HS-27A (cell line): ENCODE data around the gene ALDH8A1.
"Not testable (repeated sequence)": the region's sequence is repeated elsewhere in the genome, so short reads cannot be mapped to it uniquely, and the experiment has no call there.

Experiments used
- DNase-seq: peaks from one replicate; pipeline ENCODE4 v3.0.0-alpha.2; 2012; ENCODE audit warnings: low read depth, missing footprints

ALDH8A1 gene

DNA sequence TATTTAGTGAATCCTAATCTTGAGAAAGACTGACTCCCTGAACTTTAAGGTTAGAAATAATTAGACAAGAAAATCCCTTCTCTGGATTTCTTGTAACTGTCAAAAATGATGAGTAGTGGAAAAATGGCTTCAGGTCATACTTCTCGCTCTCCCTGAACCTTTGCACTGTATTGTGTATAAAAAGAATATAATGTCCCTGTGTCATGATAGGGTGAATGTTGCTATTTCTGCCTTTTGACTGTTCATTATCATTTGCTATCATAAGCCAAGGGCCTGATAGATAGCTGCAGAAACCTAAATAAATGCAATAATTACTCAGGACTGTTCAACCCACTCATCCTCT is 39.3 kb downstream of the ALDH8A1 start:
- no peak for DNase-seq

- DNase-seq, result no peak
Observed at GRCh38 chr6:134909701-134910592, 40.0 kb downstream of the ALDH8A1 start.

GRCh38 chr6:134908906-134909516 is 40.9 kb downstream of the ALDH8A1 start:
- peak; percentile 85 for DNase-seq

- DNase-seq, result not testable (repeated sequence)
Observed at GRCh38 chr6:134904731-134905130, 45.2 kb downstream of the ALDH8A1 start.

- DNase-seq, result no peak
Observed at GRCh38 chr6:134903448-134903847, 46.5 kb downstream of the ALDH8A1 start.

GRCh38 chr6:134902936-134903335 is 47.0 kb downstream of the ALDH8A1 start:
- DNase-seq, result no peak

DNA sequence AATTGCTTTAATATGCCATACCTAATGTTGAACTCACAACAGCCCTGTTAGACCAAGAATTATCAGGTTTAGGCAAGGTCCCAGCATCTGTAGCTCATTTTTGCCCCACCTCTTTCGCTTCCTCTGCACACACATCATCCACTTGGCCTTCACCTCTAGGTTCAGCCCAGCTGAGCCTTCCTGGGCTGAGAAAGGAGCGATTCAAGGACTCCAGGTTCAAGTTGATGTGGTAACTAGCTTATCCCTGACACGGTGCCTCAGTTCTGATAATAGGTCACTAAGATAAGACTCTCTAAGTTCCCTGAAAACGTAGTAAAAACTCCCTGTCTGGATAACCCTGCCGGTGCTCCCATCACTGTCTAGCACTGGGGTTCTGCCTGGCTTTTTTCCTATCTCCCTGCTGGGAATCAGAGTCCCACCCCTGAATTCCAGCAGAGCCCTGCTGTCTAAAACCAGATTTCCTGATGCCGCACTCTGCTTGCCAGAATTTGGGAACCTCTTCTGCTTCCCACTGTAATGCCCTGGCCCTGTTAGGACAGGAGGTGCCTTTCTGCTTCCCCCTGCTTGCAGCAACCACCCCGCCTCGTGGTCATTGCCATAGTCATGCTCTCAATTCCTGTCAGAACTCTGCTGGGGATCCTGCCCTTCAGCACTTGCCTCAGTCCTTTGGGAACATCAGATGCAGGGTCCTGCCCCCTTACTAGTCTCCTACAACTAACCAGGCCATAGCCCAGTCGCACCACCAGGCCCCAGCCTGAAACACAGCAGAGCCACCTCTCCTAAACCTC is 47.6 kb downstream of the ALDH8A1 start:
- DNase-seq, result no peak

- no peak for DNase-seq
Observed at GRCh38 chr6:134898575-134898974, 51.3 kb downstream of the ALDH8A1 start.

- not testable (repeated sequence) for DNase-seq
Observed at GRCh38 chr6:134898166-134898565, 51.7 kb downstream of the ALDH8A1 start.

- no peak for DNase-seq
Observed at GRCh38 chr6:134896910-134897309, 53.0 kb downstream of the ALDH8A1 start.

DNA sequence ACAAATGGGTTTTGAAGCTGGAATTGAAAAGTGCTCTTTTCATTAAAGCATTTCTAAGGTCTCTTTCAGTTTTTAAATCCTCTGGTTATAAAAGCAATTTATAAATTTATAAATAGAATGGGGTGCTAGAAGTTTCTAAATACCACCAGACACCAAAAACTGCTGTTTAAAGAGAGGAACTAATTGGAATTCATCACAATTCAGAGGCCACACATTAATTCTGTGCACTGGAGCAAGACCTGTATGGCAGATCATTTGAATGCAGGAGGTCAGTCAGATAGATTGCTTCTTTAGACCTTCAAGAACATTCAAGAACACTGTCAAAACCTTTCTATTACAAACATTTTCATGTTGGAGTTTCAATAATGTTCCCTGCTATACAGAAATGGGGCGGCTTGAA is 55.1 kb downstream of the ALDH8A1 start:
- DNase-seq, result no peak

- DNase-seq, result no peak
Observed at GRCh38 chr6:134892362-134892761, 57.5 kb downstream of the ALDH8A1 start.

GRCh38 chr6:134891633-134892032 is 58.3 kb downstream of the ALDH8A1 start:
- DNase-seq, result no peak

- no peak for DNase-seq
Observed at GRCh38 chr6:134888316-134888715, 61.6 kb downstream of the ALDH8A1 start.

DNA sequence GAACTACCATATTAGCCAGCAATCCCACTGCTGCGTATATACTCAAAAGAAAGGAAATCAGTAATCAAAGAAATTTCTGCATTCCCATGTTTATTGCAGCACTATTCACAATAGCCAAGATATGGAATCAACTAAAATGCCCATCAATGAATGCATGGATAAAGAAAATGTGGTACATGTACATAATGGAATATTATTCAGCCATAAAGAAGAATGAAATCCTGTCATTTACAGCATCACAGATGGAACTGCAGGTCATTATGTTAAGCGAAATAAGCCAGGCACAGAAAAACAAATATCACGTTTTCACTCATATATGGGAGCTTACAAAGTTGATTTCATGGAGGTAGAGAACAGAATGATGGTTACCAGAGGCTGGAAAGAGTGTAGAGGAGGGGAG is 65.1 kb downstream of the ALDH8A1 start:
- no peak for DNase-seq

- DNase-seq, result no peak
Observed at GRCh38 chr6:134883314-134883713, 66.6 kb downstream of the ALDH8A1 start.

DNA sequence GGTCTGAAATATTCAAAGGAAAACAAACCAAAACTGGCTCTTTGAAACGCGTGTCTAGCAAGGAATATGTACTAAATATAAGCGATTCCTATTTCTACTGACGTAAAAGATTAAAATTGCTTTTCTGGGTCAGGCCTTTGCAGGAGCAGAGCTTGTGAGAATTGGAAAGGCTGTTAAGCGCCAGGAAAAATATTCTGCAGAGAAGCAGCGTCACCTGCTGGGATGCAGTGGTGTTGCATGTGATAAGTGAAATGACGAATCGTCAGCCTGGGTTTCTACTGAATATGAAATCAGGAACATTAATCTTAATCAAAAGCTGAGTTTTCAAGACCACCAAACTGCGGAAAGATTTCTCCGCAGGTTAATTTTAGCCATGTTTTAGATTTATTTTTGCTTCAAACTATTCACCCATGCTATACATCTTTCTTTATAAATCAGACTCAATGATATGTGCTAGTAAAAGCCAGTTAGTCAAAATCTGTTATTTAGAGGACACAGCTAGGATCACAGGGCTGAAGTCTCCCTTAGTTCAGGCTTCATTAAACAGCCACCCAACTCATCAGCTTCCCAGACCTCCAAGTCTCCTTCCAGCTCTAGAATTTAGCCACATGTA is 67.4 kb downstream of the ALDH8A1 start:
- peak; percentile 51 for DNase-seq

- no peak for DNase-seq
Observed at GRCh38 chr6:134880487-134881190, 69.3 kb downstream of the ALDH8A1 start.

DNA sequence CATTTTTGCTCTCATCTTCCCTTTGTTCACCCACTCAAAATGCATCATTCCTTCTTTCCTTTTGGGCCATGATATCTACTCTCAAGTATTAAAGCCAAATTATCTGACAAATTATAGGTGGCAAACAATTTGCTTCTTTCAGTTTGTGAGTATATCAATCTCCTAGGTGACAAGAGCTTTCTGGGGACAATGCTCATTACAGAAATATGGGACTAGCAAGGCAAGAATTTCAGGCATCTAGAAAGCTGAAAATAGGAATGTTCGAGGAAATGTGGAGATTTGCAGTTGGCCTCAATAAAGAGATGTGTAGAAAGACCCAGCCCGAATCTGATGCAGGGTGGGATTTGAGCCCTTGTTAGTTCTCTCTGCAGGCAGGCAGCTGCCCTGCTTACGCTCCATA is 71.8 kb downstream of the ALDH8A1 start:
- no peak for DNase-seq

DNA sequence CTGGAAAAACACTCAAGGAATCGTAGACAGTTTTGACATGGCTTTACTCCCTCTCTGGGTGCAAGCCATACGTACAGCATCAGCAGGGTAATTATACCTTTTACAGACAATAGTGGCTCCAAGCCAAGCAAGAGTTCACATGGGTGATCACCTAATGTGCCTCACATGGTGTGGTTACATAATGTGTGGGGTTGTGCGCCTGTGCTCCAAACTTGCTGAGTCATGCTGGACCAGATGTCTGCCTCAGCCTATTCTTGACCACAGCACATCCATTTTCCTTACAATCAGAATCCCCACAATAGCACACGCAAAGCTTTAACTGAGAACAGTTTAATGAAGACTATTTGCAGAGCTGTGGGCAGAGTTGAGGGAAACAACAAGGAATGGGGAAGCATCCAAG is 74.5 kb downstream of the ALDH8A1 start:
- DNase-seq, result no peak

DNA sequence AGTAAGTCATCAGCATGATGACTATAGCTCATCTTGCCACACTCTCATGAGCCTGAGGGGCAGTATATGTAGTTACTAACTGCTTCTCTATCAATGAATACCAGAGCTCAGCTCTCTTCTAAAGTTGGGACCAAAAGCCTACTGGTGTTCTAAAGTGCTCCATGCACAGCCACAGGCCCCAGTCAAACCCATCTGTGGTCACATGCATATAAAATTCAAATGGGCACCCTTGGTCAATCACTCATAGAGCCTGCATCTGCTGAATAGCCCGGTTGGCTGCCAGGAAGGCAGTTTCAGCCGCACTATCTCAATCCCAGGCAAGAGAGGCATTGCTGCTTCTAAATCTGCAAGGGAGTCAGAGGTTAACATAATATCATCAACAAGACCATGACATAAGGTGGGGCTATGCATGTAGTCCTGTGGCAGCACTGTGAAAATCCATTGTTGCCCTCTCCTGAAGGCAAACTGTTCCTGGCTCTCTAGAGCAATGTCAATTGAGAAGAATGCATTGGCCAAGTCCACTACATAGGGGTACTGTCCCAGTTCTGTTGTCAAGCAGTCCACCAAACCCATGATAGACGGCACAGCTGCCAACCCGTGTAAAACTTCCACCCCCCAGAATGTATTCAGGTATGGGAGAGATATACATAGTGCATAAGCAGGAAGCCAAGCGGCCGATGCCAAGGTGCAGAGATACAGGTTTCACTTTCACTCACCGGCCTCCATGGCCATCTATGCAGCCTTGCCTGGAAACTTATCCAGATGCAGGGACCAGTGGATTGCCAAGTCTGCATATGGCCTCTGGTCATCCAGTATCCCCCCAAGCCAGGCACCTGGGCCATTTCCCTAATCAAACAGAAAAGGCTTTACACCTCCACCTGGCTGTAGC is 76.2 kb downstream of the ALDH8A1 start:
- no peak for DNase-seq
